DOHH2 (cell line): ENCODE results near the gene ADGRE1.

Source experiments
- H3F3A ChIP-seq: fragments of 200-600 bp; sonication (generic), shearing (Covaris generic); 2 replicates; pipeline ENCODE4 v1.6.0; 2016; ENCODE audit warnings: antibody characterized with exemption, mild to moderate bottlenecking; ENCODE audit not compliant: control insufficient read depth, insufficient read depth
- H3K27ac ChIP-seq: fragments of 200-600 bp; sonication (generic); 2 replicates; pipeline ENCODE4 v1.5.1; 2014; ENCODE audit warnings: low read depth, mild to moderate bottlenecking, low read length, moderate library complexity
- H3K27me3 ChIP-seq: fragments of 200-600 bp; sonication (generic); 2 replicates; pipeline ENCODE4 v1.6.1; 2014; ENCODE audit warnings: mild to moderate bottlenecking, low read length, mixed read lengths; ENCODE audit not compliant: control insufficient read depth
- H3K36me3 ChIP-seq: fragments of 200-600 bp; sonication (generic); 2 replicates; pipeline ENCODE4 v1.6.1; 2014; ENCODE audit warnings: mild to moderate bottlenecking, low read length, moderate library complexity, mixed read lengths; ENCODE audit not compliant: control insufficient read depth
- H3K4me1 ChIP-seq: fragments of 200-600 bp; sonication (generic); 2 replicates; pipeline ENCODE4 v1.6.1; 2014; ENCODE audit warnings: mild to moderate bottlenecking, low read length, mixed read lengths; ENCODE audit not compliant: control insufficient read depth
- H3K4me2 ChIP-seq: fragments of 200-600 bp; sonication (generic); 2 replicates; pipeline ENCODE4 v1.6.0; 2014; ENCODE audit warnings: mild to moderate bottlenecking, low read length, moderate library complexity
- H3K4me3 ChIP-seq: fragments of 200-600 bp; sonication (generic); 2 replicates; pipeline ENCODE4 v1.5.1; 2014; ENCODE audit warnings: mild to moderate bottlenecking, low read length, mixed read lengths
- H3K79me2 ChIP-seq: fragments of 200-600 bp; sonication (generic); 2 replicates; pipeline ENCODE4 v1.6.1; 2014; ENCODE audit warnings: mild to moderate bottlenecking, low read length, mixed read lengths; ENCODE audit not compliant: control insufficient read depth
- H3K9me2 ChIP-seq: fragments of 200-600 bp; sonication (generic); replicated peaks from 2 replicates; pipeline ENCODE4 v1.6.1; 2014; ENCODE audit warnings: mild to moderate bottlenecking, low read length, mixed read lengths; ENCODE audit not compliant: control insufficient read depth
- H3K9me3 ChIP-seq: fragments of 200-600 bp; sonication (generic); 2 replicates; pipeline ENCODE4 v1.6.1; 2014; ENCODE audit warnings: antibody characterized with exemption, low read length, mixed read lengths; ENCODE audit not compliant: control insufficient read depth, insufficient read depth
- H4K20me1 ChIP-seq: fragments of 200-600 bp; sonication (generic); 2 replicates; pipeline ENCODE4 v1.6.0; 2014; ENCODE audit warnings: low read depth, mild to moderate bottlenecking, antibody characterized with exemption, low read length, moderate library complexity; ENCODE audit not compliant: control insufficient read depth, insufficient read depth
- EZH2phosphoT487 ChIP-seq: fragments of 200-600 bp; sonication (generic); IDR thresholded peaks from 2 replicates; pipeline ENCODE4 v1.6.1; 2017; ENCODE audit warnings: borderline replicate concordance, mild to moderate bottlenecking, antibody characterized with exemption, low read length, moderate library complexity, mixed read lengths
- TF ChIP-seq, protein P1 (sequence below): fragments of 200-600 bp; sonication (generic); IDR thresholded peaks from one replicate; pipeline ENCODE4 v1.5.1; 2014; ENCODE audit warnings: antibody characterized with exemption, mild to moderate bottlenecking, low read depth, low read length; ENCODE audit not compliant: poor library complexity, severe bottlenecking

ADGRE1 gene

DNA sequence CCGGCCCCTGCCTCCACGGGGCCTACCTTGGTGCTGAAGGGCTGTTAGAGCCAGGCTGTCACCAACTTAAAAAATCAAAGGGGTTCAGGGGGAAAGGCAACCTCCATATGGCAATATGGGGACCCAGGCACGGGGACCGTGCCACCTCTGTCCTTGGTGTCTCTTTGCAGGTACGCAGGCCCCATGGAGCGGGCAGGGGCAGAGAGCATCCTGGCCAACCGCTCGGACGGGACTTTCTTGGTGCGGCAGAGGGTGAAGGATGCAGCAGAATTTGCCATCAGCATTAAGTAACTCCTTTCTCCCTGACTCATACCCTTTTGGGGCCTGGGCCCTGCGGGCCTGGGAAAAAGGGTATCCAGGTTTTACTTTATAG is 39.6 kb upstream of the ADGRE1 start:
- no peaks in the 10 kb centered on the region for H3K27me3 ChIP-seq
- no peak for TF ChIP-seq EZH2phosphoT487
- TF ChIP-seq, protein P1, sequence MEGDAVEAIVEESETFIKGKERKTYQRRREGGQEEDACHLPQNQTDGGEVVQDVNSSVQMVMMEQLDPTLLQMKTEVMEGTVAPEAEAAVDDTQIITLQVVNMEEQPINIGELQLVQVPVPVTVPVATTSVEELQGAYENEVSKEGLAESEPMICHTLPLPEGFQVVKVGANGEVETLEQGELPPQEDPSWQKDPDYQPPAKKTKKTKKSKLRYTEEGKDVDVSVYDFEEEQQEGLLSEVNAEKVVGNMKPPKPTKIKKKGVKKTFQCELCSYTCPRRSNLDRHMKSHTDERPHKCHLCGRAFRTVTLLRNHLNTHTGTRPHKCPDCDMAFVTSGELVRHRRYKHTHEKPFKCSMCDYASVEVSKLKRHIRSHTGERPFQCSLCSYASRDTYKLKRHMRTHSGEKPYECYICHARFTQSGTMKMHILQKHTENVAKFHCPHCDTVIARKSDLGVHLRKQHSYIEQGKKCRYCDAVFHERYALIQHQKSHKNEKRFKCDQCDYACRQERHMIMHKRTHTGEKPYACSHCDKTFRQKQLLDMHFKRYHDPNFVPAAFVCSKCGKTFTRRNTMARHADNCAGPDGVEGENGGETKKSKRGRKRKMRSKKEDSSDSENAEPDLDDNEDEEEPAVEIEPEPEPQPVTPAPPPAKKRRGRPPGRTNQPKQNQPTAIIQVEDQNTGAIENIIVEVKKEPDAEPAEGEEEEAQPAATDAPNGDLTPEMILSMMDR, result no peak

DNA sequence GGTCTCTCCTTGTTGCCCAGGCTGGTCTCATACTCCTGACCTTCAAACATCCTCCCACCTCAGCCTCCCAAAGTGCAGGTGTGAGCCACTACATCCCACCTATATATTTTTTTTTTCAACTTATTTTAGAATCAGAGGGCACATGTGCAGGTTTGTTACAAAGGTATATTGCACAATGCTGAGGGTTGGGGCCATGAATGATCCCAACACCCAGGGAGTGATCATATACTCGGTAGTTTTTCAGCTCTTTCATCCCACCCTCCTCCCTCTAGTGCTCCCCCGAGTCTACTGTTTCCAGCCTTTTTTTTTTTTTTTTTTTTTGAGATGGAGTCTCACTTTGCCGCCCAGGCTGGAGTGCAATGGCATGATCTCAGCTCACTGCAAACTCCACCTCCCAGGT is 38.4 kb upstream of the ADGRE1 start:
- H3K27me3 ChIP-seq, result no peaks in the 10 kb centered on the region
- H3K9me3 ChIP-seq, result no peaks in the 10 kb centered on the region
- no peaks in the 10 kb centered on the region for H3K4me1 ChIP-seq
- no peak overlapping the region for H3K4me3 ChIP-seq
- no peak overlapping the region for H3K4me2 ChIP-seq
- no peaks in the 10 kb centered on the region for H3F3A ChIP-seq
- no peaks in the 10 kb centered on the region for H3K79me2 ChIP-seq
- no peaks in the 10 kb centered on the region for H3K9me2 ChIP-seq
- no peak overlapping the region for H3K27ac ChIP-seq
- peaks cover 14% of the 10 kb centered on the region for H3K36me3 ChIP-seq
- TF ChIP-seq, protein P1, result no peak
- TF ChIP-seq EZH2phosphoT487, result no peak
- no peaks in the 10 kb centered on the region for H4K20me1 ChIP-seq

More for the DNA sequence above, 39.6 kb upstream of the ADGRE1 start:
- Histone ChIP-seq H4K20me1 (no peaks in the 10 kb centered on the region), H3K9me3 (no peaks in the 10 kb centered on the region), H3K4me3 (no peak overlapping the region), H3K79me2 (no peaks in the 10 kb centered on the region), H3K36me3 (peaks cover 10% of the 10 kb centered on the region), H3K27ac (no peak overlapping the region), H3K4me2 (no peak overlapping the region), H3K4me1 (no peaks in the 10 kb centered on the region), H3K9me2 (no peaks in the 10 kb centered on the region), H3F3A (no peaks in the 10 kb centered on the region)

DNA sequence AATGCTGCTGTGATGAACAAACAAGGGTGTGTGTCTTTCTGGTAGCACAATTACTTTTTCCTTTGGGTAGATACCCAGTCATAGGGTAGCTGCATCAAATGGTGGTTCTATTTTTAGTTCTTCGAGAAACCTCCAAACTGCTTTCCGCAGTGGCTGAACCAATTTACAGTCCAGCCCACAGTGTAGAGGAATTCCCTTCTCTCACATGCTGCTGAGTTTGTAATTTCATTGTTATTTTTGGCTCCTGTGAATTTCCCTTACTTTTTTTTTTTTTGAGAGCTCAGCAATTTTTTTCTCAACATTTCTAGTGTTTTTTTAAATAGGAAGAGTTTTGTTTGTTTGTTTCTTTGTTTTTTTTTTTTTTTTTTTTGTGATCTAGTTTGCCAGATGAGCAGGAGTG is 37.5 kb upstream of the ADGRE1 start:
- Histone ChIP-seq H3K4me1 (no peaks in the 10 kb centered on the region), H3K27ac (no peak overlapping the region), H3K9me2 (no peaks in the 10 kb centered on the region), H3F3A (no peaks in the 10 kb centered on the region), H3K36me3 (peaks cover 21% of the 10 kb centered on the region), H3K9me3 (no peaks in the 10 kb centered on the region), H3K4me2 (no peak overlapping the region), H3K27me3 (no peaks in the 10 kb centered on the region), H4K20me1 (no peaks in the 10 kb centered on the region), H3K79me2 (no peaks in the 10 kb centered on the region), H3K4me3 (no peak overlapping the region)
- TF ChIP-seq, protein P1, result no peak
- no peak for TF ChIP-seq EZH2phosphoT487

DNA sequence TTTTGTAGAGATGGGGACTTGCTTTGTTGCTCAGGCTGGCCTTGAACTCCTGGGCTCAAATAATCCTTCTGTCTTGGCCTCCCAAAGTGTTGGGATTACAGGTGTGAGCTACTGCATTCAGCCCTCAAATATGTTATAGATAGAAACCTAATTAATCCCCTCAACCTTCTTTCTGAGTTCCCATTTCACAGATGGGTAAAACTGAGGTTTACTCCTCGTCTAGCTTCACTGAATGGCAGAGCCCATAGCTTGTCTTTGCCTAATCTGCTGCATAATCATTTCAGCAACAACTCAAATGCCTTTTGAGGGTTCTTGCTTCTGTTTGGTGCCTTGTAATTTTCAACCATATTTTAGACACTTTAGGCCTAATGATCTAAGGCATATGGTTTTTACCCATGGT is 36.0 kb upstream of the ADGRE1 start:
- no peak overlapping the region for H3K4me2 ChIP-seq
- peaks cover 28% of the 10 kb centered on the region for H3K36me3 ChIP-seq
- no peak overlapping the region for H3K4me3 ChIP-seq
- H3F3A ChIP-seq, result no peaks in the 10 kb centered on the region
- H3K4me1 ChIP-seq, result no peaks in the 10 kb centered on the region
- H3K27me3 ChIP-seq, result no peaks in the 10 kb centered on the region
- no peaks in the 10 kb centered on the region for H3K79me2 ChIP-seq
- H3K9me3 ChIP-seq, result no peaks in the 10 kb centered on the region
- TF ChIP-seq, protein P1, result no peak
- TF ChIP-seq EZH2phosphoT487, result no peak
- no peaks in the 10 kb centered on the region for H3K9me2 ChIP-seq
- H4K20me1 ChIP-seq, result no peaks in the 10 kb centered on the region
- H3K27ac ChIP-seq, result no peak overlapping the region
